Measurements from ENCODE around the gene SIRT4. TPM values are rescaled to one million over a fixed set of nuclear protein-coding genes. Genes with fewer than 3 reads are reported as not detected.

The SIRT4 gene
- 0.87 to 1.2 TPM (median 1.1 TPM) in 5 replicates for total RNA-seq (2022; extraction: Qiagen RNA extraction; ENCODE audit: low read depth)

DNA sequence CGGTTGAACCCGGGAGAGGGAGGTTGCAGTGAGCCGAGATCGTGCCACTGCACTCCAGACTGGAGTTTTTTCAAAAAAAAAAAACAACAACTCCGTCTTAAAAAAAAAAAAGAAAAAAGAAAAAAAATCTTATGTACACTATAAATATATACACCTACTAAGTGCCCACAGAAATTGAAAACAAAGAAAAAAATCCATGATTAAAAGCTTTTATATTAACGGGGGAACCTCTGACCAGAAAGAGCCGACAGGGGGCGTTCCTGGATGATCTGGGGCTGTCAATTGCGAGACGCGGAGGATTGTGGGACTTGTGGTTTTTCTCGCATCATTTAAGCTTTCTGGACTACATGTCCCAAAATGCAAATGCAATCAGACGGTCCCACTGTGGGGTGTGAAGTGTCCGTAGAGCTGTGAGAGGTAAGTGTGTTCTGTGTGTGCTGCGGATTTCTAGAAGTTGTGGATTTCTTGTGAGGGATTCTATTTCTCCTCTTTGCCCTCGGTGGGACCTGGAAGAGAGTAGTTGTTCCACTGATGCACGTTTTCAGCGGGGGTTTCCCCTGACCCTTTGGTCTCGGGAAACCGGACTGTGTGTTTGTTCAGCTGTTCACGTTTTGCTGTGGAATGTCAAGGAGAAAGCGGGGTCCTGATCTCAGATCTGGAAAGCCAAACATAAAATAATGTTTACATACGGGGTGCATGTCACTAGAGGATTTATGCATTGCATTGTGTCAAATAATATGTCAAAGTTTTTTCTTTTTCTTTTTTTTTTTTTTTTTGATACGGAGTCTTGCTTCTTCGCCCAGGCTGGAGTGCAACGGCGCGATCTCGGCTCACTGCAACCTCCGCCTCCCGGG lies at the start of gene SIRT4:
SIRT4 (plus strand) TSS at position 360 of the 854 bp plus-strand sequence. CDS start 1,241 bp downstream, outside the sequence.

GRCh38 chr12:120265473-120266179 lies 36.5 kb upstream of the SIRT4 start, which contains the start of gene PXN:
PXN (minus strand) TSS chr12:120265730; CDS start chr12:120265629, 101 bp downstream.

GRCh38 chr12:120292661-120293531 lies 9.2 kb upstream of the SIRT4 start, which contains the start of gene RNU4-1:
RNU4-1 (minus strand) TSS chr12:120293237.

GRCh38 chr12:120327593-120327992 lies 25.5 kb downstream of the SIRT4 start, which contains the start of gene PLA2G1B:
PLA2G1B (minus strand) TSS chr12:120327779; CDS start chr12:120327753, 26 bp downstream.

Other genes with a start within 250 kb of the SIRT4 start
- gene RAB35, start 185.6 kb upstream of the SIRT4 start, total RNA-seq (2022; extraction: Qiagen RNA extraction; ENCODE audit: low read depth), result 59.1 to 75.5 TPM (median 74.1 TPM) in 5 replicates
- gene GCN1, start 107.6 kb upstream of the SIRT4 start, total RNA-seq (2022; extraction: Qiagen RNA extraction; ENCODE audit: low read depth), result 55.0 to 65.6 TPM (median 55.6 TPM) in 5 replicates
- 3,377 to 3,616 TPM (median 3,450 TPM) in 5 replicates for gene RPLP0, start 101.2 kb upstream of the SIRT4 start, total RNA-seq (2022; extraction: Qiagen RNA extraction; ENCODE audit: low read depth)
- gene PXN, start 36.6 kb upstream of the SIRT4 start, total RNA-seq (2022; extraction: Qiagen RNA extraction; ENCODE audit: low read depth), result 157 to 195 TPM (median 164 TPM) in 5 replicates
- gene RNU4-2, start 10.4 kb upstream of the SIRT4 start, total RNA-seq (2022; extraction: Qiagen RNA extraction; ENCODE audit: low read depth), result not detected in 5 replicates
- 18.3 TPM in 1 of 5 replicates, not detected in the others for gene RNU4-1, start 9.1 kb upstream of the SIRT4 start, total RNA-seq (2022; extraction: Qiagen RNA extraction; ENCODE audit: low read depth)
- not detected in 5 replicates for gene PLA2G1B, start 25.5 kb downstream of the SIRT4 start, total RNA-seq (2022; extraction: Qiagen RNA extraction; ENCODE audit: low read depth)
- 1.3 to 1.7 TPM (median 1.5 TPM) in 5 replicates for gene MSI1, start 66.8 kb downstream of the SIRT4 start, total RNA-seq (2022; extraction: Qiagen RNA extraction; ENCODE audit: low read depth)
- gene COX6A1, start 135.8 kb downstream of the SIRT4 start, total RNA-seq (2022; extraction: Qiagen RNA extraction; ENCODE audit: low read depth), result 629 to 874 TPM (median 817 TPM) in 5 replicates
- 73.7 to 84.0 TPM (median 78.3 TPM) in 5 replicates for gene TRIAP1, start 144.1 kb downstream of the SIRT4 start, total RNA-seq (2022; extraction: Qiagen RNA extraction; ENCODE audit: low read depth)
- gene GATC, start 144.1 kb downstream of the SIRT4 start, total RNA-seq (2022; extraction: Qiagen RNA extraction; ENCODE audit: low read depth), result 23.9 to 27.3 TPM (median 25.2 TPM) in 5 replicates
- 191 to 237 TPM (median 218 TPM) in 5 replicates for gene SRSF9, start 167.4 kb downstream of the SIRT4 start, total RNA-seq (2022; extraction: Qiagen RNA extraction; ENCODE audit: low read depth)
- 634 to 760 TPM (median 694 TPM) in 5 replicates for gene DYNLL1, start 193.8 kb downstream of the SIRT4 start, total RNA-seq (2022; extraction: Qiagen RNA extraction; ENCODE audit: low read depth)
- 26.4 to 30.7 TPM (median 28.3 TPM) in 5 replicates for gene COQ5, start 226.8 kb downstream of the SIRT4 start, total RNA-seq (2022; extraction: Qiagen RNA extraction; ENCODE audit: low read depth)
- 96.4 to 124 TPM (median 106 TPM) in 5 replicates for gene RNF10, start 232.0 kb downstream of the SIRT4 start, total RNA-seq (2022; extraction: Qiagen RNA extraction; ENCODE audit: low read depth)